Upper lobe of left lung (tissue), 4 donors: ENCODE data around the gene COA8.

Experiments used
- EP300 ChIP-seq, 4 donors: sonication (generic); formaldehyde crosslinking; IDR thresholded peaks; one replicate each; pipeline ENCODE4 v1.5.1; 2017; ENCODE audit warnings: antibody characterized with exemption in 4 of 4, control low read depth in 2 of 4
- POLR2A ChIP-seq, 4 donors: fragments of 450-650 bp; IDR thresholded peaks; one replicate each; pipeline ENCODE4 v1.5.1; 2016 to 2017; ENCODE audit warnings: antibody characterized with exemption in 4 of 4, mild to moderate bottlenecking in 2 of 4
- POLR2AphosphoS5 ChIP-seq, 2 donors: sonication (generic); formaldehyde crosslinking; IDR thresholded peaks; one replicate each; pipeline ENCODE4 v1.5.1; 2017; ENCODE audit warnings: antibody characterized with exemption in 2 of 2
- TF ChIP-seq, protein P1 (sequence below), 6 experiments: fragments of 450-650 bp in 4 of 6; fragments of 200-600 bp in 2 of 6; sonication (generic) in 2 of 6; IDR thresholded peaks; one replicate each; pipeline ENCODE4 v1.5.1; 2016 to 2019; ENCODE audit warnings: antibody characterized with exemption in 6 of 6

DNA sequence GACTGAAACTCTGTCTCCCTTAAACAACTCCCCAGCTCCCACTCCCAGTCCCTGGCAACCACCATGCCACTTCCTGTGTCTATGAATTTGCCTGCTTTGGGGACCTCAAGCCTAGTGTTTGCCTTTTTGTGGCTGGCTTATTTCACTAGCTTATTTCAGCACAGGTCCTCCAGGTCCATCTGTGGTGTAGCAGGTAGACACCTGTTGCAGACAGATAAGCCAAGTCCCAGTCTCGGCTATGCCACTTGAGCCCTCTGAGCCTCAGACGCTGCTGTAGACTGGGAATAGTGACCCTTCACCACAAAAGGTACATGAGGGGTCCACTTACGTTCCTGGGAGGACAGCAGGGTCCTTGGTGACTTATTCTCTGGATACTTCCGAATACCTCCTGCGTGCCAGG is 41.9 kb downstream of the COA8 start:
- TF ChIP-seq, protein P1, sequence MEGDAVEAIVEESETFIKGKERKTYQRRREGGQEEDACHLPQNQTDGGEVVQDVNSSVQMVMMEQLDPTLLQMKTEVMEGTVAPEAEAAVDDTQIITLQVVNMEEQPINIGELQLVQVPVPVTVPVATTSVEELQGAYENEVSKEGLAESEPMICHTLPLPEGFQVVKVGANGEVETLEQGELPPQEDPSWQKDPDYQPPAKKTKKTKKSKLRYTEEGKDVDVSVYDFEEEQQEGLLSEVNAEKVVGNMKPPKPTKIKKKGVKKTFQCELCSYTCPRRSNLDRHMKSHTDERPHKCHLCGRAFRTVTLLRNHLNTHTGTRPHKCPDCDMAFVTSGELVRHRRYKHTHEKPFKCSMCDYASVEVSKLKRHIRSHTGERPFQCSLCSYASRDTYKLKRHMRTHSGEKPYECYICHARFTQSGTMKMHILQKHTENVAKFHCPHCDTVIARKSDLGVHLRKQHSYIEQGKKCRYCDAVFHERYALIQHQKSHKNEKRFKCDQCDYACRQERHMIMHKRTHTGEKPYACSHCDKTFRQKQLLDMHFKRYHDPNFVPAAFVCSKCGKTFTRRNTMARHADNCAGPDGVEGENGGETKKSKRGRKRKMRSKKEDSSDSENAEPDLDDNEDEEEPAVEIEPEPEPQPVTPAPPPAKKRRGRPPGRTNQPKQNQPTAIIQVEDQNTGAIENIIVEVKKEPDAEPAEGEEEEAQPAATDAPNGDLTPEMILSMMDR (IDR thresholded peaks at IDR 0.05), result no peak
- TF ChIP-seq EP300 (IDR thresholded peaks at IDR 0.05), result no peak
- TF ChIP-seq POLR2A (IDR thresholded peaks at IDR 0.05), result no peak
- no peak for TF ChIP-seq POLR2AphosphoS5 (IDR thresholded peaks at IDR 0.05)
